ENCODE results near the gene PABPC1L. TPM values are rescaled to one million over a fixed set of nuclear protein-coding genes. Genes with fewer than 3 reads are reported as not detected.

The PABPC1L gene
- total and polyA plus RNA-seq, 2 experiments from 2014 or later = 14.9 to 36.0 TPM

- Histone ChIP-seq H3K36me3 (no peaks in the 10 kb centered on the region), H3K27ac (no peak overlapping the region), H3K4me3 (no peak overlapping the region), H3K27me3 (no peaks in the 10 kb centered on the region), H3K4me1 (ENCODE audit: low read depth) (peaks cover 10% of the 10 kb centered on the region), H3K9me3 (ENCODE audit: low read depth) (no peaks in the 10 kb centered on the region)
- no peak for TF ChIP-seq CTCF (IDR thresholded peaks at IDR 0.05; ENCODE audit: low read depth, low read length)
- DNase-seq (ENCODE audit: low read depth in 1 of 2, low spot score in 1 of 2) = no peak
Observed at GRCh38 chr20:44962483-44962882, 52.6 kb downstream of the PABPC1L start.

- Histone ChIP-seq H3K4me3 (no peak overlapping the region), H3K4me1 (ENCODE audit: low read depth) (peaks cover 5% of the 10 kb centered on the region), H3K36me3 (no peaks in the 10 kb centered on the region), H3K27me3 (no peaks in the 10 kb centered on the region), H3K27ac (no peak overlapping the region), H3K9me3 (ENCODE audit: low read depth) (no peaks in the 10 kb centered on the region)
- DNase-seq (ENCODE audit: low read depth in 1 of 2, low spot score in 1 of 2) = no peak
- TF ChIP-seq CTCF (IDR thresholded peaks at IDR 0.05; ENCODE audit: low read depth, low read length) = no peak
Observed at GRCh38 chr20:44963325-44964215, 53.7 kb downstream of the PABPC1L start.

- peak overlapping the region; percentile 90 for H3K4me3 ChIP-seq
- no peaks in the 10 kb centered on the region for H3K4me1 ChIP-seq (ENCODE audit: low read depth)
- no peak for DNase-seq (ENCODE audit: low read depth in 1 of 2, low spot score in 1 of 2)
- peak overlapping the region; percentile 77 for H3K27ac ChIP-seq
- no peaks in the 10 kb centered on the region for H3K9me3 ChIP-seq (ENCODE audit: low read depth)
- H3K36me3 ChIP-seq = no peaks in the 10 kb centered on the region
- H3K27me3 ChIP-seq = no peaks in the 10 kb centered on the region
- TF ChIP-seq CTCF (IDR thresholded peaks at IDR 0.05; ENCODE audit: low read depth, low read length) = no peak
Observed at GRCh38 chr20:44965651-44966029, 55.8 kb downstream of the PABPC1L start.

GRCh38 chr20:44966030-44966961 lies 56.4 kb downstream of the PABPC1L start, which contains the start of gene STK4:
STK4 (plus strand) TSS chr20:44966512; CDS start chr20:44966569, 57 bp downstream.
- H3K9me3 ChIP-seq (ENCODE audit: low read depth) = no peaks in the 10 kb centered on the region
- peak; percentile 94 to 97 for DNase-seq (ENCODE audit: low read depth in 1 of 2, low spot score in 1 of 2)
- no peaks in the 10 kb centered on the region for H3K27me3 ChIP-seq
- peak; percentile 55 for TF ChIP-seq CTCF (IDR thresholded peaks at IDR 0.05; ENCODE audit: low read depth, low read length)
- H3K4me3 ChIP-seq = peak within 1 kb of the TSS; percentile 90
- H3K27ac ChIP-seq = peak within 1 kb of the TSS; percentile 77
- H3K4me1 ChIP-seq (ENCODE audit: low read depth) = no peaks in the 10 kb centered on the region
- H3K36me3 ChIP-seq = no peaks in the 10 kb centered on the region

GRCh38 chr20:44967207-44967807 lies 57.4 kb downstream of the PABPC1L start:
- no peak overlapping the region for H3K27ac ChIP-seq
- H3K36me3 ChIP-seq = no peaks in the 10 kb centered on the region
- TF ChIP-seq CTCF (IDR thresholded peaks at IDR 0.05; ENCODE audit: low read depth, low read length) = no peak
- peak overlapping the region; percentile 90 for H3K4me3 ChIP-seq
- H3K9me3 ChIP-seq (ENCODE audit: low read depth) = no peaks in the 10 kb centered on the region
- H3K27me3 ChIP-seq = no peaks in the 10 kb centered on the region
- DNase-seq (ENCODE audit: low read depth in 1 of 2, low spot score in 1 of 2) = peak in 1 of 2 donors; percentile 26
- H3K4me1 ChIP-seq (ENCODE audit: low read depth) = no peaks in the 10 kb centered on the region

Data from cardiac muscle cell (in vitro differentiated cells and primary cell).